Stimulated activated CD8-positive, alpha-beta memory T cell treated with anti-CD3 and anti-CD28 coated beads, Interleukin-4, amount 100 ng/mL, for 24 hours (primary cell): ENCODE measurements around the gene VAMP8.
"Not testable (repeated sequence)": the region's sequence is repeated elsewhere in the genome, so short reads cannot be mapped to it uniquely, and the experiment has no call there.

Source experiments
- DNase-seq: peaks from one replicate; pipeline ENCODE4 v3.0.0-alpha.2; 2020; ENCODE audit warnings: low read depth

VAMP8 gene

GRCh38 chr2:85547089-85547858 lies 30.1 kb upstream of the VAMP8 start:
- DNase-seq: no peak

- no peak for DNase-seq
Measured at GRCh38 chr2:85547859-85548607, 29.4 kb upstream of the VAMP8 start.

GRCh38 chr2:85548608-85548900 lies 28.8 kb upstream of the VAMP8 start:
- DNase-seq: no peak

DNA sequence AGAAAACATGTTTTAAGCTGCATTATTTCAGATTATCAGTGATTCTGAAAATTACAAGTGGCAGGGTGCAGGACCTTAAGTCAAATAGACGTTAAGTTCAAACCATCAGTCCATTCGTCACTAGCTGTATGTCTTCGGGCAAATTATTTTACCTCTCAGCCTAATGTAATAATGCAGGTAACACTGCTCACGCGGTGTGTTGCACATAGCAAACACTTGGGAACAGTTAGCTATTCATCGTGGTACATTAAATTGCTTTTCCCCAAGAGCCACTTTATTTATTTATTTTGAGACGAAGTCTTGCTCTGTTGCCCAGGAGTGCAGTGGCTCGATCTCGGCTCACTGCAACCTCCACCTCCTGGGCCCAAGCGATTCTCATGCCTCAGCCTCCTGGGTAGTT lies 28.3 kb upstream of the VAMP8 start:
- no peak for DNase-seq

DNA sequence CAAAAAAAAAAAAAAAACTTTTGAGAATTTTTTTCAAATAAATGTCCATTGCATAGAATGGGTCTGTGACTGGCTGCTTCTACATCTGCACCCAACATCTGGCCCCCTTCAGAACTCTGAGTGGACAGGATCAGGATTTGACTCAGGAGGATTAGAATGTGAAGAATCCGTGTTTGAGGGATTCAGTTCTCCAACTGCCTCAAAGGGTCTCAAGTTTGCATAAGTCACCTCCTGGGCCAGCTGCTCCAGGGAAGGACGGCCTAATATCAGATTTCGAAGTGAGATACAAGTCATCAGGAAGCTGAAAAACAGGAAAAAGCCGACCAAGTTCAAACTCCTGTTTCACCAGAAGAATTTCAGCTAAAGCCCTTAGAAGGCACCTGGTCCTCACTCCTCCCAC lies 27.6 kb upstream of the VAMP8 start:
- no peak for DNase-seq

DNA sequence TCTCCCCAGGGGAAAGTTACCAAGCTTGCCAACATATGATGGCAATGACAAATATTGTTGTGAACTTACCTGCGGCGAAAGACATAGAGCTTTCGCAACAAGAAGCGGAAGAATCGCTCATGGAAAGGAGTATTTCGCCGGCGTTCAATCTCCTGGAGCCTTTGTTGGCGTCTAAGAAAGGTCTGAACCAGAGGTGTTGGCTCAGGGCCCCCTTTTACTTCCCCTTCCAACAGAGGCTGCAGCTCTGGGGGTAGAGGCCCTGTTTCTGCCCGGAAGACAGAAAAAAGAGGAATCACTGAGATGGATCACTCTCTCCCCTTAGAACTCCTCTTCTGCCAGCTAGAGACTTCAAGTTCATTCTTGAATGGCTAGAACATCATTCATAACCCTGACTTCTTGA lies 26.9 kb upstream of the VAMP8 start:
- DNase-seq: no peak

DNA sequence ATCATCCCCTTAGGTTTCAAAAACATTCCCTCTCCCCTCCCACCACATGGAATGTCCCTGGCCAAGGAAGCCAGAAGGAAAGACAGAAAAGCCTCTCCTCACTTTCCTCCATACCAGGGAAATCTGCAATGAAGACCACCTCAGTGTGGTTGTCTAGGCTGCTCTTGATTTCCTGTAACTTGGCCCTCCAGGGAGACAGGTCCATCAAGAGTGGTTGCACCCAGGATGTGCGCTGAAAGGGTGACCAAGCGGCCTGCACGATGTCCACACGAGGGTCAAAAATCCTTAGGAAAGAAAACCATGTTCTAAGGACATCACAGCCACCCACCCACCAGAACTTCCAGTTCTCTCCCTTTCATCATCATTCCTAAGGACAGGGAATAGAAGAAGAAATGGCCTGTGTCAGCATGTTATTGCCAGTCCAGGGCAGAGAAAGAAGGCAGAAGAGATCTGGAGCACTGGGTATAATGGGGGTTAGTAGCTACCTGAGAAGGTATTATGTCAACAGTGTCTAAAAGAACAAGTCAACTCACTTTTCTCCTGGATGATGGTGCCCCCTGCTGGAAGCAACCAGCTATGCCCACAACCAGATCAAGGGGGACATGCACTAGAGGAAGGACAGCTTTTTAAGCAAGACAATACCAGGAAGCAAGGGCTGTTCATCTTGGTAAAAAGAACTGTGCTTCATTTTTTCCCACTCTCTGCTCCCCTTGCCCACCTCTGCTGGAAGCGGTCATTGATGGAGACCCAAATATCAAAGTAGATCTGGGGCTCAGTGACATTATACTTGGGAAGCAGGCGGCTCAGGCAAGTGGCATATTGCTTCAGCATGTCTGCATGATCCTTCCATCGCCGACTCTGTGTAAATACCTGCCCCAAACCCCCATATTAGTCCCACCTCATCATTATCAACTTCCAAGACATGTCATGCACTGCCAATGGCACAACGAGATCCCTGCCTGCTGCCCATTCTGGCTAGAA lies 25.4 kb upstream of the VAMP8 start:
- DNase-seq: peak; percentile 76

GRCh38 chr2:85553184-85553583 lies 24.2 kb upstream of the VAMP8 start:
- no peak for DNase-seq

- DNase-seq: no peak
Measured at GRCh38 chr2:85554980-85555612, 22.3 kb upstream of the VAMP8 start.

DNA sequence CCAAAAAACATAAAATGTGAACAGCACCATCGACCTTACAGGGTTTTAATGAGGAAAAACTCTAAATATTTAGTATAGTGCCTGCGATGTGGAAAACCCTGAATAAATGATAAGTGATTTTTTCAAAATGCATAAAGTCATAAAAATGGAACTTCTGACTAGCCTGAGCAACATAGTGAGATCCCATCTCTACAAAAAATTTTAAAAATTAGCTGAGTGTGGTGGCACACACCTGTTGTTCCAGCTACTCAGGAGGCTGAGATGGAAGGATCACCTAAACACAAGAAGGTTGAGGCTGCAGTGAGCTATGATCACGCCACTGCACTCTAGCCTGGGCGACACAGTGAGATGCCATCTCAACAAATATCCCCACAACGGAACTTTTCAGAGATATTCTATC lies 20.3 kb upstream of the VAMP8 start:
- DNase-seq: no peak

DNA sequence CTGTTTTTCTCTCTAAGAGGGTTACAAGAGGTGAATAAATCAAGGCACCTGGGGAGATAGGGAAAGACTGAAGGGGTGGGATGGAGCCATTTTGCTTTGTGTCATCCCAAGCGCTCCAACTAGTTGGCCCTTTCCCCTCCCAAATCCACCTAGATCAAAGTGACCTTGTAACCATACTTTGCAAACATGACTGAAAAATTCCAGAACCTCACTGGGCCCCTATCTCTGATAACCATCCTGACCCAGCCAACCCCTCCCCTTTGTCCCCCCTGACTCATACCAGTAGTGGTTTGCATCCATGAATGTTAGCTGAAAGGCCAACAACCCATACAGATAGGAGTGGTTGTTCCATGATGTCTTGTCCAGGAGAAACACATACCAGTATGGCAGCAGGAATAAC lies 19.2 kb upstream of the VAMP8 start:
- no peak for DNase-seq

GRCh38 chr2:85560403-85560726 lies 17.0 kb upstream of the VAMP8 start:
- DNase-seq: not testable (repeated sequence)

DNA sequence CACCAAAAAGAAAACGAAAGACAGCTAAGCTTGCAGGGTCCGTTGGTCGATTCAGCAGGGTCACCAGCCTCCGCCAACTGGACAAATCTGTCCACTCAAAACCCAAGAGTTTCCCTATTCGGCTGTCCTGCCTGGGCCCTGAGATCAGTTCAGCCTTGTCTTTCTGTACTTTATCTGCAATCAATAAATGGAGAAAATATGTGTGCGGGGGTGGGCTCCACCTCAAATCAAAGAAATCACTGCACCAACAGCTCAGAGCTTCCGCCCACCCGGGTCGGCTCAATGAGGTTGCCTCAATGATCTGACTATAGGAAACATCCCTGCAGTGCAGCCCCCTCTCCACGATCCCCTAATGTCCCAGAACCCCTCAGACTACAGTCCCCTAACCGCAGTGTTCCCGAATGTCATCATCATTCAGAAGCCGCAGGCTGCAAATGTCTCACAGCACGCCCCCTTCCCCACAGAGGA lies 16.5 kb upstream of the VAMP8 start:
- DNase-seq: no peak

GRCh38 chr2:85561280-85562212 lies 15.8 kb upstream of the VAMP8 start, which contains the start of gene GGCX:
TSS of gene GGCX (minus strand) at chr2:85561493. CDS start at chr2:85561428, 65 bp downstream.
- peak; percentile 94 for DNase-seq

DNA sequence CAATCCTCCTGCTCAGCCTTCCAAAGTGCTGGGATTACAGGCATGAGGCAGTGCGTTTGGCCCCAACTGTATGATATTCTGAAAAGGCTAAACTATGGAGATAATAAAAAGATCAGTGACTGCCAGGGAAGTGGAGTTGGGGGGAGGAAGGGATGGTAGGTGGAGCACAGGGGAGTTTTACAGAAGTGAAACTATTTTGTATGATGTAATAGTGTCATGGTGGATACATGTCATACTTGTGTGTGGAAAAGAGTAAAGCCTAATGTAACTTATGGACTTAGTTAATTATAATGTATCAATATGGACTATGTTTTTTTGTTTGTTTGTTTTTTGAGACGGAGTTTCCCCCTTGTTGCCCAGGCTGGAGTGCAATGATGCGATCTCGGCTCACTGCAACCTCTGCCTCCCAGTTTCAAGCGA lies 13.2 kb upstream of the VAMP8 start:
- no peak for DNase-seq

DNA sequence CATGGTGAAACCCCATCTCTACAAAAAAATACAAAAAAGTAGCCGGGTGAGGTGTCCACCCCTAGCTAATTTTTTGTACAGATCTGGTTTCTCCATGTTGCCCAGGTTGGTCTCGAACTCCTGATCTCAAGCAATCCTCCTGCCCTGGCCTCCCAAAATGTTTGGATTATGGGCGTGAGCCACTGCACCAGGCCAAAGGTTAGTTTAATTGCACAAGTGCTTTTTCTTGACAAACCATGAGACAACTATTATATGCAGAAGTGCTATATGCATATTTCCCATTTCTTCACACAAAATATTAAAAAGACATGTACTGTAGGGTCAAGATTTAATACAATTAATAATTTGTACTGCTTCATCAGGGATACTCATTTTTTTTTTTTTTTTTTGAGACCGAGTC lies 11.1 kb upstream of the VAMP8 start:
- no peak for DNase-seq

DNA sequence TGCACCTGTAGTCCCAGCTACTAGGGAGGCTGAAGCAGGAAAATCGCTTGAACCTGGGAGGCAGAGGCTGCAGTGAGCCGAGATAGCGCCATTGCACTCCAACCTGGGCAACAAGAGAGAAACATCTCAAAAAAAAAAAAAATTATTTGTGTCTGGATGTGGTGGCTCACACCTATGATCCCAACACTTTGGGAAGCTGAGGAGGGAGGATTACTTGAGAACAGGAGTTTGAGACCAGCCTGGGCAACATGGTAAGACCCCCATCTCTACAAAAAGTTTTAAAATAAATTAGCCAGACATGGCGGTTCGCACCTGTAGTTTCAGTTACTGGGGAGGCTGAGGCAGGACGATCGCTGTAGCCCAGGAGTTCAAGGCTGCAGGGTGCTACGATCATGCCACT lies 1.6 kb upstream of the VAMP8 start:
- DNase-seq: no peak

- no peak for DNase-seq
Measured at GRCh38 chr2:85577063-85577385, 362 bp upstream of the VAMP8 start.

- no peak for DNase-seq
Measured at GRCh38 chr2:85578243-85579180, 1.1 kb downstream of the VAMP8 start.
